IMR-90 (cell line): ENCODE measurements around the gene ANKFN1. TPM values are rescaled to one million over a fixed set of nuclear protein-coding genes. Genes with fewer than 3 reads are reported as not detected.

ENCODE experiments used
- ATAC-seq: fragments of 200-7000 bp; cut with Tn5 transposase; 2 replicates; pipeline ENCODE4 v1.9.1; 2020; ENCODE audit warnings: low read depth, mild to moderate bottlenecking, moderate library complexity
- BruUV-seq: library from RNA; stranded (reverse); fragments of 400-500 nt; replicated peaks from 2 replicates; lab custom pipeline; 2021; lab: Mats Ljungman, UMichigan
- CTCF ChIA-PET: fragments of 300-600 bp; formaldehyde crosslinking; extraction: SDS; loops from one replicate; lab custom pipeline; 2021; ENCODE audit warnings: antibody characterized with exemption; lab: Yijun Ruan, JAX
- POLR2A ChIA-PET: fragments of 300-600 bp; sonication (Branson Sonifier 250); formaldehyde crosslinking; loops from one replicate; lab custom pipeline; 2022; ENCODE audit warnings: antibody characterized with exemption; ENCODE audit not compliant: unreplicated experiment; lab: Charles Lee
- DNase-seq: peaks from one replicate; pipeline ENCODE4 v3.0.0; 2013
- H2AFZ ChIP-seq: replicated peaks from 2 replicates; pipeline ENCODE3; 2013; ENCODE audit warnings: low read length, mild to moderate bottlenecking; ENCODE audit not compliant: poor library complexity
- H2AK5ac ChIP-seq: 2 replicates; pipeline ENCODE4 v1.6.1; 2013; ENCODE audit warnings: low read depth, low read length, inconsistent platforms
- H2AK9ac ChIP-seq: replicated peaks from 2 replicates; pipeline ENCODE3; 2013; ENCODE audit warnings: mild to moderate bottlenecking, low read depth, low read length, moderate library complexity; ENCODE audit not compliant: poor library complexity
- H2BK120ac ChIP-seq: 2 replicates; pipeline ENCODE4 v1.6.1; 2013; ENCODE audit warnings: low read depth, low read length, inconsistent platforms
- H2BK15ac ChIP-seq: 3 replicates; pipeline ENCODE4 v1.6.1; 2013; ENCODE audit warnings: low read depth, low read length, inconsistent platforms
- H2BK20ac ChIP-seq: 2 replicates; pipeline ENCODE4 v1.6.1; 2013; ENCODE audit warnings: low read depth, mild to moderate bottlenecking, inconsistent platforms, low read length, moderate library complexity
- H2BK5ac ChIP-seq: 2 replicates; pipeline ENCODE4 v1.6.1; 2013; ENCODE audit warnings: mild to moderate bottlenecking, low read depth, low read length, inconsistent platforms; ENCODE audit not compliant: poor library complexity, severe bottlenecking
- H3K14ac ChIP-seq: replicated peaks from 2 replicates; pipeline ENCODE4 v1.6.1; 2013; ENCODE audit warnings: low read depth, low read length, inconsistent platforms
- H3K18ac ChIP-seq: 2 replicates; pipeline ENCODE4 v1.6.1; 2013; ENCODE audit warnings: low read depth, low read length, control low read depth
- H3K23ac ChIP-seq: 2 replicates; pipeline ENCODE4 v1.6.1; 2013; ENCODE audit warnings: low read depth, low read length, inconsistent platforms
- H3K27ac ChIP-seq: 2 replicates; pipeline ENCODE4 v1.5.1; 2013; ENCODE audit warnings: mild to moderate bottlenecking, control low read depth, low read length; ENCODE audit not compliant: insufficient read depth
- H3K27me3 ChIP-seq: 2 replicates; pipeline ENCODE4 v1.6.1; 2013; ENCODE audit warnings: low read length; ENCODE audit not compliant: control insufficient read depth, insufficient read depth
- H3K36me3 ChIP-seq: 2 replicates; pipeline ENCODE4 v1.6.1; 2013; ENCODE audit warnings: low read length, mixed read lengths; ENCODE audit not compliant: control insufficient read depth, insufficient read depth
- H3K4ac ChIP-seq: 2 replicates; pipeline ENCODE4 v1.6.1; 2013; ENCODE audit warnings: low read depth, low read length, inconsistent platforms
- H3K4me1 ChIP-seq: 2 replicates; pipeline ENCODE4 v1.6.1; 2013; ENCODE audit warnings: low read length, mixed read lengths; ENCODE audit not compliant: control insufficient read depth, insufficient read depth
- H3K4me2 ChIP-seq: 2 replicates; pipeline ENCODE4 v1.6.1; 2013; ENCODE audit warnings: low read depth, mild to moderate bottlenecking, control low read depth, low read length, moderate library complexity
- H3K4me3 ChIP-seq: 2 replicates; pipeline ENCODE4 v1.5.1; 2013; ENCODE audit warnings: low read depth, mild to moderate bottlenecking, control low read depth, low read length, moderate library complexity; ENCODE audit not compliant: insufficient read depth
- H3K56ac ChIP-seq: 2 replicates; pipeline ENCODE4 v1.6.1; 2013; ENCODE audit warnings: low read length, inconsistent platforms; ENCODE audit not compliant: insufficient read depth; ENCODE audit errors: extremely low read depth
- H3K79me1 ChIP-seq, 2 experiments: 2 replicates each; pipeline ENCODE4 v1.6.1; 2013; ENCODE audit warnings: low read length in 2 of 2, inconsistent platforms in 1 of 2, low read depth in 1 of 2
- H3K9ac ChIP-seq: 2 replicates; pipeline ENCODE4 v1.6.1; 2013; ENCODE audit warnings: low read depth, low read length, control low read depth
- H3K9me1 ChIP-seq: 2 replicates; pipeline ENCODE4 v1.6.1; 2013; ENCODE audit warnings: low read length, inconsistent platforms; ENCODE audit not compliant: insufficient read depth
- H3K9me3 ChIP-seq: 2 replicates; pipeline ENCODE4 v1.6.1; 2013; ENCODE audit warnings: low read length; ENCODE audit not compliant: control insufficient read depth, insufficient read depth
- H4K20me1 ChIP-seq: 2 replicates; pipeline ENCODE4 v1.6.1; 2013; ENCODE audit warnings: low read length, inconsistent platforms; ENCODE audit not compliant: insufficient read depth
- H4K5ac ChIP-seq: 2 replicates; pipeline ENCODE4 v1.6.1; 2013; ENCODE audit warnings: mild to moderate bottlenecking, low read depth, low read length, control low read depth
- H4K8ac ChIP-seq, 2 experiments: 2 replicates each; pipeline ENCODE4 v1.6.1; 2013; ENCODE audit warnings: low read depth in 2 of 2, low read length in 2 of 2, control low read depth in 1 of 2, inconsistent platforms in 1 of 2
- H4K91ac ChIP-seq: 2 replicates; pipeline ENCODE4 v1.6.1; 2013; ENCODE audit warnings: low read depth, low read length, inconsistent platforms; ENCODE audit not compliant: insufficient read depth
- CEBPB ChIP-seq: IDR thresholded peaks from 2 replicates; pipeline ENCODE4 v1.6.1; 2012; ENCODE audit warnings: low read depth, low read length, improper control_type of control experiment
- ELK1 ChIP-seq: fragments of 150-350 bp; IDR thresholded peaks from 2 replicates; pipeline ENCODE4 v1.6.1; 2016; ENCODE audit warnings: low read depth, mild to moderate bottlenecking, low read length, moderate library complexity, borderline replicate concordance
- WGBS, 2 experiments: methylation state at CpG; one replicate each; pipeline versions ENCODE4 v1.1.5 to v1.1.7; 2013; ENCODE audit warnings: missing lambda C conversion rate in 2 of 2; ENCODE audit not compliant: insufficient read length in 1 of 2; ENCODE audit errors: extremely low coverage in 2 of 2; 5-methylcytosine and 5-hydroxymethylcytosine counted together
- dilution Hi-C: fragments of 300-500 bp; cut with HindIII; formaldehyde crosslinking; loops from one replicate; pipeline ENCODE4 v1.14.3; 2018; ENCODE audit warnings: low sequenced_read_pairs; ENCODE audit not compliant: unreplicated experiment
- in situ Hi-C: fragments of 300-500 bp; cut with MboI; formaldehyde crosslinking; loops from 3 replicates; pipeline ENCODE4 v1.14.3; 2019; ENCODE audit warnings: low sequenced_read_pairs, inconsistent platforms, mixed read lengths
- intact Hi-C: fragments of 100-400 bp; cut with micrococcal nuclease; formaldehyde crosslinking; loops from 2 replicates; pipeline ENCODE4 v1.10.0; 2022
- polyA plus RNA-seq, 3 experiments: library from polyadenylated mRNA; depleted of rRNA; stranded (reverse); fragments of >200 nt; gene quantifications; 2 replicates each; pipeline ENCODE4 v1.2.3, GENCODE V29; 2012; ENCODE audit warnings: low replicate concordance in 1 of 3
- total RNA-seq: library from RNA; depleted of rRNA; stranded (reverse); fragments of >200 nt; gene quantifications from 2 replicates; pipeline ENCODE4 v1.2.3, GENCODE V29; 2012

The ANKFN1 gene
- total and polyA plus RNA-seq, 2 of the 4 experiments (the other 2 are of a cell fraction): not detected

GRCh38 chr17:56436142-56436541, 282.9 kb downstream of the ANKFN1 start:
- in situ Hi-C loops (no loop called here), intact Hi-C loops (loop anchor here (10.0 kb wide), 1 partner anchor 279 kb away; no protein-coding TSS in a partner anchor), dilution Hi-C loops (no loop called here)
- Histone ChIP-seq H3K9ac (no peak overlapping the region), H3K14ac (no peak overlapping the region), H4K8ac (no peak overlapping the region), H2BK20ac (no peak overlapping the region), H3K4me3 (no peak overlapping the region), H2AFZ (no peak overlapping the region), H2BK5ac (no peak overlapping the region), H3K4me2 (no peak overlapping the region), H4K5ac (no peak overlapping the region), H3K4me1 (0 out of 2 replicates have a peak, but pooled peaks cover 1% of the 10 kb centered on the region), H3K18ac (no peak overlapping the region), H3K56ac (no peak overlapping the region), H2BK15ac (no peak overlapping the region), H3K27ac (no peak overlapping the region), H4K20me1 (no peaks in the 10 kb centered on the region), H3K9me3 (no peaks in the 10 kb centered on the region), H3K23ac (no peak overlapping the region), H3K9me1 (no peaks in the 10 kb centered on the region), H2AK9ac (no peak overlapping the region), H3K79me1 (no peaks in the 10 kb centered on the region), H3K27me3 (no peaks in the 10 kb centered on the region), H2AK5ac (no peak overlapping the region), H3K4ac (no peak overlapping the region), H4K91ac (no peak overlapping the region), H2BK120ac (no peak overlapping the region), H3K36me3 (no peaks in the 10 kb centered on the region)
- TF ChIP-seq ELK1 (no peak), CEBPB (peak; percentile 92)
- no CpG with 5 or more reads among the region's 4 CpGs for WGBS, 2 experiments
- CTCF ChIA-PET: no interaction called here
- ATAC-seq (no peak), DNase-seq (no peak)
- POLR2A ChIA-PET: no interaction called here
- BruUV-seq: no TSS peak
